HG03520 (cell line): ENCODE data around the gene PANX1.
"Not testable (repeated sequence)": the region's sequence is repeated elsewhere in the genome, so short reads cannot be mapped to it uniquely, and the experiment has no call there.

Source experiments
- ATAC-seq: cut with Tn5 transposase; IDR thresholded peaks from one replicate; pipeline ENCODE4 v1.9.1; 2021; ENCODE audit warnings: mild to moderate bottlenecking, moderate library complexity; ENCODE audit not compliant: unreplicated experiment

The PANX1 gene

GRCh38 chr11:94128746-94129511 is at the start of gene PANX1:
PANX1 (plus strand) TSS chr11:94128841; CDS start chr11:94129313, 472 bp downstream.
- peak; percentile 77 for ATAC-seq

GRCh38 chr11:94084164-94084563 is 44.5 kb upstream of the PANX1 start:
- ATAC-seq = no peak

- ATAC-seq = no peak
These were observed 39.7 kb upstream of the PANX1 start for GRCh38 chr11:94088906-94089305.

GRCh38 chr11:94089341-94089740 is 39.3 kb upstream of the PANX1 start:
- no peak for ATAC-seq

GRCh38 chr11:94090401-94090800 is 38.2 kb upstream of the PANX1 start:
- ATAC-seq = no peak

- ATAC-seq = no peak
These were observed 37.5 kb upstream of the PANX1 start for GRCh38 chr11:94091091-94091490.

- ATAC-seq = no peak
These were observed 28.4 kb upstream of the PANX1 start for GRCh38 chr11:94100253-94100652.

- no peak for ATAC-seq
These were observed 25.2 kb upstream of the PANX1 start for GRCh38 chr11:94103471-94103870.

- ATAC-seq = no peak
These were observed 23.9 kb upstream of the PANX1 start for GRCh38 chr11:94104734-94105133.

GRCh38 chr11:94106716-94107115 is 21.9 kb upstream of the PANX1 start:
- no peak for ATAC-seq

- no peak for ATAC-seq
These were observed 21.3 kb upstream of the PANX1 start for GRCh38 chr11:94107363-94107762.

GRCh38 chr11:94111241-94111640 is 17.4 kb upstream of the PANX1 start:
- no peak for ATAC-seq

GRCh38 chr11:94111660-94112059 is 17.0 kb upstream of the PANX1 start:
- no peak for ATAC-seq

- no peak for ATAC-seq
These were observed 16.3 kb upstream of the PANX1 start for GRCh38 chr11:94112206-94112953.

- no peak for ATAC-seq
These were observed 11.5 kb upstream of the PANX1 start for GRCh38 chr11:94117197-94117574.

- ATAC-seq = no peak
These were observed 10.8 kb upstream of the PANX1 start for GRCh38 chr11:94117871-94118270.

GRCh38 chr11:94119676-94120075 is 9.0 kb upstream of the PANX1 start:
- not testable (repeated sequence) for ATAC-seq

GRCh38 chr11:94120516-94120915 is 8.1 kb upstream of the PANX1 start:
- not testable (repeated sequence) for ATAC-seq

- ATAC-seq = no peak
These were observed 7.7 kb upstream of the PANX1 start for GRCh38 chr11:94120946-94121345.

GRCh38 chr11:94125407-94126115 is 3.1 kb upstream of the PANX1 start:
- no peak for ATAC-seq

GRCh38 chr11:94127638-94128037 is 1.0 kb upstream of the PANX1 start:
- no peak for ATAC-seq

- peak; percentile 7 for ATAC-seq
These were observed 323 bp upstream of the PANX1 start for GRCh38 chr11:94128291-94128745.
